Measurements from ENCODE around the gene ANKRD24.
"Not testable (repeated sequence)": the region's sequence is repeated elsewhere in the genome, so short reads cannot be mapped to it uniquely, and the experiment has no call there.

Gene ANKRD24

DNA sequence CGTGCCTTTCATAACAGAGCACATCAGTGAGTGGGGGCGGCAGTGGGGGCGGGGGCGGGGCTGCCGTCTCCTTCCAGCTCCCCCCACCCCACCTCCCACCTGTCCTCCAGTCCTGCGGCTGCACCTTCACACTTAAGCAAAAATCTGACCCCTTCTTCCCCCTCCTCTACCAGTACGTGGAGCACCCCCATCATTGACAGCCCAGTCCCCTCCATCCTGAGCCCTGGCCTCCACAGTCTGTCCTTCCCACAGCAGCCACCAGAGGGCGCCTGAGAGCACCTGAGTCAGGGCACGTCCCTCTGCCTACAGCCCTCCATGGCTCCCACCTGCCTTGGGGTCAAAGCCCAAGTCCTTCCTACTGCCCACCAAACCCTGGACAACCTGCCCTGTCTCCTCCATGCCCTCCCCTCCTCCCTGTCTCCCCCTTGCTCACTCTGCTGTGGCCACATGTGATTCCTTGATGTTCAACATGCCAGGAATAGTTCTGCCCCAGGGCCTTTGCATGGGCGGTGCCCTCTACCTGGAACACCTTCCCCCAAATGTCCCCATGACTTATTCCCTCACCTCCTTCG is 50.9 kb downstream of the ANKRD24 start:
- no peak overlapping the region for H3K9ac ChIP-seq (ENCODE audit: low read length)
- H3K4me1 ChIP-seq (ENCODE audit: control insufficient read depth, insufficient read depth, low read length) = peaks cover 9% of the 10 kb centered on the region
- peaks cover 6% of the 10 kb centered on the region for H3K27me3 ChIP-seq (ENCODE audit: control insufficient read depth, insufficient read depth, low read length)
- H3K27ac ChIP-seq (ENCODE audit: low read depth, low read length) = no peak overlapping the region
- H3K36me3 ChIP-seq (ENCODE audit: control insufficient read depth, insufficient read depth, low read length) = no peaks in the 10 kb centered on the region
- H3K4me3 ChIP-seq (ENCODE audit: low read depth, low read length) = no peak overlapping the region
- H3K9me3 ChIP-seq (ENCODE audit: control insufficient read depth, insufficient read depth, low read depth, low read length) = no peaks in the 10 kb centered on the region

DNA sequence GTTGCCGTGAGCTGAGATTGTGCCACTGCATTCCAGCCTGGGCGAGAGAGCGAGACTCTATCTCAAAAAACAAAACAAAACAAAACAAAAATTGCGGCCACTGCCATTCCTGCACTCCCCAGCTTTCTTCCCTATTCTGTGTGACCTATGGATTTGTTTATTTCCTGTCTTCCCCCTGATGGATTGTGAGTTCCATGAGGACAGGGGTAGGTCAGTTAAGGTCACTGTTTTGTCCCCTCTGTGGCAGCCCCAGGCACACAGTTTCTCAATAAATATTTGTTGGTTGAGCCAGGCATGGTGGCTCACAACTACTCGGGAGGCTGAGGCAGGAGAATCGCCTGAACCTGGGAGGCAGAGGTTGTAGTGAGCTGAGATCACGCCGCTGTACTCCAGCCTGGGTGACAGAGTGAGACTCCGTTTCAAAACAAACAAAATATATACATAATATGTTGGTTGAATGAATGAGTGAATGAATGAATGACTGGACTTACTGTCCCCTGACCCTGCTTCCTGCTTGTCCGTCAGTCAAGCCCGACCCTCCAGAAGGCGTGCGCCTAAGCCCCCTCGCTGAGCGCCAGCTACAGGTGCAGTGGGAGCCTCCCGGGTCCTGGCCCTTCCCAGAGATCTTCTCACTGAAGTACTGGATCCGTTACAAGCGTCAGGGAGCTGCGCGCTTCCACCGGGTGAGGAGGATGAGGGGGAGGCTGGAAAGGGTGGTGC is 51.8 kb downstream of the ANKRD24 start:
- H3K9me3 ChIP-seq (ENCODE audit: control insufficient read depth, insufficient read depth, low read depth, low read length) = no peaks in the 10 kb centered on the region
- no peaks in the 10 kb centered on the region for H3K36me3 ChIP-seq (ENCODE audit: control insufficient read depth, insufficient read depth, low read length)
- H3K4me1 ChIP-seq (ENCODE audit: control insufficient read depth, insufficient read depth, low read length) = peaks cover 4% of the 10 kb centered on the region
- H3K27ac ChIP-seq (ENCODE audit: low read depth, low read length) = no peak overlapping the region
- H3K9ac ChIP-seq (ENCODE audit: low read length) = no peak overlapping the region
- no peak overlapping the region for H3K4me3 ChIP-seq (ENCODE audit: low read depth, low read length)
- H3K27me3 ChIP-seq (ENCODE audit: control insufficient read depth, insufficient read depth, low read length) = no peaks in the 10 kb centered on the region

DNA sequence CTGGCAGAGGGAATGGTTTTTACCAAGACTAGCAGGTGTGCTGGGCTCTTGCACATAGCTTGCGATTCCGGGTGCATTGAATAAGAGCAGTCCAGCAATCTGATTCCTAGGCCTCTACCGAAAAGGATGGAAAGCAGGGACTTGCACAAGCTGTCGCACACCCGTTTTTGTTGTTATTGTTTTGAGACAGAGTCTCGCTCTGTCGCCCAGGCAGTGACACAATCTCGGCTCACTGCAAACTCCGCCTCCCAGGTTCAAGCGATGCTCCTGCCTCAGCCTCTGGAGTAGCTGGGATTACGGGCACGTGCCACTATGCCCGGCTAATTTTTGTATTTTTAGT is 52.3 kb downstream of the ANKRD24 start:
- no peak overlapping the region for H3K4me3 ChIP-seq (ENCODE audit: low read depth, low read length)
- H3K27me3 ChIP-seq (ENCODE audit: control insufficient read depth, insufficient read depth, low read length) = no peaks in the 10 kb centered on the region
- no peaks in the 10 kb centered on the region for H3K4me1 ChIP-seq (ENCODE audit: control insufficient read depth, insufficient read depth, low read length)
- no peaks in the 10 kb centered on the region for H3K36me3 ChIP-seq (ENCODE audit: control insufficient read depth, insufficient read depth, low read length)
- H3K9ac ChIP-seq (ENCODE audit: low read length) = no peak overlapping the region
- no peak overlapping the region for H3K27ac ChIP-seq (ENCODE audit: low read depth, low read length)
- H3K9me3 ChIP-seq (ENCODE audit: control insufficient read depth, insufficient read depth, low read depth, low read length) = no peaks in the 10 kb centered on the region

DNA sequence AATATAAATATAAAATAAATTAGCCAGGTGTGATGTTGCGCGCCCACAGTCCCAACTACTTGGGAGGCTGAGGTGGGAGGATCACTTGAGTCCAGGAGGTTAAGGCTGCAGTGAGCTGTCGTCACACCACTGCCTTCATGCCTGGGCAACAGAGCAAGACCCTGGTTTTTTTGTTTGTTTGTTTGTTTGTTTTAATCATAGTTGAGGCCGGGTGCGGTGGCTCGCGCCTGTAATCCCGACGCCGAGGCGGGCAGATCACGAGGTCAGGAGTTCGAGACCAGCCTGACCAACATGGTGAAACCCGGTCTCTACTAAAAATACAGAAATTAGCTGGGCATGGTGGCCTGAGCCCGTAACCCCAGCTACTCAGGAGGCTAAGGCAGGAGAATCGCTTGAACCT is 55.0 kb downstream of the ANKRD24 start:
- not testable (repeated sequence) for H3K36me3 ChIP-seq (ENCODE audit: control insufficient read depth, insufficient read depth, low read length)

DNA sequence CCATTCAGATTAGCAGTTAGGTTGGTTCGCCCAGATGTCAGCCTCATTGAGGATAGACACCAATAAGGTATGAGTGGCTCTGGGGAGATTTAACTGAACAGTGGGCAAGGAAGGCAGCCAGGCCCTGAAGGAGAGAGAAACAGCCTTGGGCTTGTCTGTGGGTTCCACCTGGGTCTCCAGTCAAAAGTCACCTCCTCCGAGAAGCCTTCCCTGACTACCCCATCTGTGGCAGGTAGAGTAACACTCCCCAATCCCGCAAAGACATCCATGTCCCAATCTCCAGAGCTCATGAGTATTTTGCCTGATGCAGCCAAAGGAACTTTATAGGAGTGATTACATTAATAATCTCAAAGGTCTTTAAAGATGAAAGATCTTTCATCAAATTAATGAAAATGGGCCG is 56.3 kb downstream of the ANKRD24 start:
- Histone ChIP-seq H3K9ac (ENCODE audit: low read length) (no peak overlapping the region), H3K27ac (ENCODE audit: low read depth, low read length) (no peak overlapping the region), H3K4me3 (ENCODE audit: low read depth, low read length) (no peak overlapping the region), H3K27me3 (ENCODE audit: control insufficient read depth, insufficient read depth, low read length) (no peaks in the 10 kb centered on the region), H3K36me3 (ENCODE audit: control insufficient read depth, insufficient read depth, low read length) (no peaks in the 10 kb centered on the region), H3K9me3 (ENCODE audit: control insufficient read depth, insufficient read depth, low read depth, low read length) (peaks cover 7% of the 10 kb centered on the region; the same call in 1 of the 2 replicates), H3K4me1 (ENCODE audit: control insufficient read depth, insufficient read depth, low read length) (no peaks in the 10 kb centered on the region)

More for the DNA sequence above, 55.0 kb downstream of the ANKRD24 start:
- H3K9me3 ChIP-seq (ENCODE audit: control insufficient read depth, insufficient read depth, low read depth, low read length); H3K27ac ChIP-seq (ENCODE audit: low read depth, low read length); H3K4me3 ChIP-seq (ENCODE audit: low read depth, low read length); H3K9ac ChIP-seq (ENCODE audit: low read length); H3K4me1 ChIP-seq (ENCODE audit: control insufficient read depth, insufficient read depth, low read length); H3K27me3 ChIP-seq (ENCODE audit: control insufficient read depth, insufficient read depth, low read length): not testable (repeated sequence)

DNA sequence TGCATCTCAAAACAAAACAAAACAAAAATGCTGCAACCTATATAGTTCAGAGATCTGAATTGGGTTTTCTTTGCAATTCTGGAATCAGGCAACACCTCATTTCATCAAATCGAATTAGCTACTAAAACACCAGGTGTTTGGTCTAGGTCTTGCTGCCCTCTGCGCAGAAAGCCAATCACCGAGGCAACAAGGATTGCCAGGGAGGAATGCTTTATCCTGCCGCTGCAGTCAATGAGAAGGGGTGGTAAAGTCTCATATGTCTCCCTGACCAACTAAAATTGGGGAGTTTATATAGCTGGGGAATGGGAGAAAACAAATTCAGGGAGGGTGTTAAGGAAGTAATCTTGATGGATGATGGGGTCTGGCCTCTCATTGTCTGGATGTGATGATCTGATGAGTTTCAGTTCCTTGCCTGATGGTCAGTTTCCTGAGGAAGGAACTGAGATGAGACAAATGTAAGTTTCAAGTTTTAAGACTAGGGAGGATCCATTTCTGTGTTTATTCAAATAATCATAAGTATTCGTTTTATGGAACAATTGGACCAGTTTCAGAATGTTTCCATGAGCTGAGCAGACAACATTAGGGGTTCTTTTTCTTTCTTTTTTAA is 59.4 kb downstream of the ANKRD24 start:
- H3K36me3 ChIP-seq (ENCODE audit: control insufficient read depth, insufficient read depth, low read length) = no peaks in the 10 kb centered on the region
- H3K4me3 ChIP-seq (ENCODE audit: low read depth, low read length) = no peak overlapping the region
- no peaks in the 10 kb centered on the region for H3K27me3 ChIP-seq (ENCODE audit: control insufficient read depth, insufficient read depth, low read length)
- no peak overlapping the region for H3K27ac ChIP-seq (ENCODE audit: low read depth, low read length)
- H3K4me1 ChIP-seq (ENCODE audit: control insufficient read depth, insufficient read depth, low read length) = no peaks in the 10 kb centered on the region
- H3K9me3 ChIP-seq (ENCODE audit: control insufficient read depth, insufficient read depth, low read depth, low read length) = peaks cover 7% of the 10 kb centered on the region; the same call in 1 of the 2 replicates
- H3K9ac ChIP-seq (ENCODE audit: low read length) = no peak overlapping the region

DNA sequence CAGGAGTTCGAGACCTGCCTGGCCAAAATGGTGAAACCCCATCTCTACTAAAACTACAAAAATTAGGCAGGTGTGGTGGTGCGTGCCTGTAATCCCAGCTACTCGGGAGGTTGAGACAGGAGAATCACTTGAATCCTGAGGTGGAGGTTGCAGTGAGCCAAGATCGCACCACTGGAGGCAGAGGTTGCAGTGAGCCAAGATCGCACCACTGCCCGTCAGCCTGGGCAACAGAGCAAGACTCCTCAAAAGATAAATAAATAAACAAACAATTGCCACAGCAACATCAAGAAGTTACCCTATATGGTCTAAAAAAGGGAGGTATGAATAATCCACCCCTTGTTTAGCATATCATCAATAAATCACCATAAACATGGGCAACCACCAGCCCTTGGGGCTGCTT is 63.4 kb downstream of the ANKRD24 start:
- not testable (repeated sequence) for H3K9ac ChIP-seq (ENCODE audit: low read length); H3K27ac ChIP-seq (ENCODE audit: low read depth, low read length); H3K4me1 ChIP-seq (ENCODE audit: control insufficient read depth, insufficient read depth, low read length); H3K27me3 ChIP-seq (ENCODE audit: control insufficient read depth, insufficient read depth, low read length); H3K9me3 ChIP-seq (ENCODE audit: control insufficient read depth, insufficient read depth, low read depth, low read length); H3K4me3 ChIP-seq (ENCODE audit: low read depth, low read length)
- H3K36me3 ChIP-seq (ENCODE audit: control insufficient read depth, insufficient read depth, low read length) = peaks cover 25% of the 10 kb centered on the region

DNA sequence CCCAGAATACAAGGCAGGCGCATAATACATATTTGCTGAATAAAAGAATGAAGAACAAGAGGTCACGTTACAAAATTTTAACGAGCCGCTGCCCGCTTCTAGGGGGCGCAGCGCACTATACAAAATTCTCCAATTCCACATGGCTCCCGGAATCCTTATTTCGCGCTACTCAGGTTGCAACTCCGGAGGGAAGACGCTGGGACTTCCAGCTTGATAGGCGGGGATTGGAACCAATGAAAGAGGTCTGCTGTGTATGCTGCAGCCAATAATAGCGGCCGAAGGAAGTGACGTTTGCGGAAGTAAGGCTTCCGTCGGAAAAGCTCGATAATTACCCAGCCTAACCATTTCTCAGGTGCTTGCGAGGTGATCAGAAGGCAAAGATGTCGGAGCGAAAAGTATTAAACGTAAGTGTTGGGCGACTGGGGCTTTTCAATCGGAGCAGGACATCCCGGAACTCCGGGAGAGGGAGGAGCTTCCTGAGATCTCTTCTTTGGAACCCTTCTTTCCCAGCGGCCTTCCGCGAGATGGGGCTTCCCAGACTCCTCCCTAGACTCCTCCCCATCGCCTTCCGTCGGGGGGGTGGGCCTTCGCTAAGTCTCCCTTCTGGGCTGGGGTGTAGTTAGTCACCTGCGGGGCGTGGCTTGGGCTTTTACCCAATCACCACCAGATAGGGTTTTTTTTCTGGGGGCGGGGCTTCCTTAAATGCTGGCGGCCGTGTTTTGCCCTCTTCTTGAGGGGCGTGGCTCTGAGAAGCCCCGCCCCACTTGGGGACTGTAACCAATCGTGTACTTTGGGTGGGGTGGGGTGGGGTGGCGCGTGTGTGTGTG is 64.5 kb downstream of the ANKRD24 start, which contains the start of gene YJU2:
Gene YJU2, plus strand, starts transcription at position 314 of the 827 bp plus-strand sequence. Its CDS starts 67 bp downstream, at position 381.
- Histone ChIP-seq H3K27me3 (ENCODE audit: control insufficient read depth, insufficient read depth, low read length) (no peaks in the 10 kb centered on the region), H3K27ac (ENCODE audit: low read depth, low read length) (peak within 1 kb of the TSS; percentile 94), H3K4me1 (ENCODE audit: control insufficient read depth, insufficient read depth, low read length) (peaks cover 3% of the 10 kb centered on the region; the same call in 1 of the 2 replicates), H3K9me3 (ENCODE audit: control insufficient read depth, insufficient read depth, low read depth, low read length) (peaks cover 2% of the 10 kb centered on the region; the same call in 1 of the 2 replicates), H3K9ac (ENCODE audit: low read length) (peak within 1 kb of the TSS; percentile 91), H3K36me3 (ENCODE audit: control insufficient read depth, insufficient read depth, low read length) (peaks cover 36% of the 10 kb centered on the region), H3K4me3 (ENCODE audit: low read depth, low read length) (peak within 1 kb of the TSS; percentile 95)

DNA sequence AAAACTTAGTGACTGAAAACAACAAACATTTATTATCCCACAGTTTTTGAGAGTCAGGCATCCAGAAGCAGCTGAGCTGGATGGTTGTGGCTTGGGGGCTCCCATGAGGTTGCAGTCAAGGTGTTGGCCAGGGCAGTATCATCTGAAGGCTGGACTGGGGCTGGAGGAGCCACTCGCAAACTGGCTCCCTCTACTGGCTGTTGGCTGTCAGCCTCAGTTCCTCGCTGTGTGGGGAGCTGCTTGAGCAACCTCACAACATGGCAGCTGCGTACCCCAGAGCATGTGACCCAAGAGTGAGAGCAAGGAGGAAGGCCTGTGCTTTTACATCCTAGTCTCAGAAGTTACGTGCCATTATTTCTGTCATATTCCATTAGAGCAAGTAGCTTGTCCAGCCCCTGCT is 74.1 kb downstream of the ANKRD24 start:
- H3K4me3 ChIP-seq (ENCODE audit: low read depth, low read length) = no peak overlapping the region
- H3K27me3 ChIP-seq (ENCODE audit: control insufficient read depth, insufficient read depth, low read length) = no peaks in the 10 kb centered on the region
- no peak overlapping the region for H3K9ac ChIP-seq (ENCODE audit: low read length)
- H3K4me1 ChIP-seq (ENCODE audit: control insufficient read depth, insufficient read depth, low read length) = no peaks in the 10 kb centered on the region
- H3K9me3 ChIP-seq (ENCODE audit: control insufficient read depth, insufficient read depth, low read depth, low read length) = peaks cover 6% of the 10 kb centered on the region
- peaks cover 61% of the 10 kb centered on the region for H3K36me3 ChIP-seq (ENCODE audit: control insufficient read depth, insufficient read depth, low read length)
- H3K27ac ChIP-seq (ENCODE audit: low read depth, low read length) = no peak overlapping the region

DNA sequence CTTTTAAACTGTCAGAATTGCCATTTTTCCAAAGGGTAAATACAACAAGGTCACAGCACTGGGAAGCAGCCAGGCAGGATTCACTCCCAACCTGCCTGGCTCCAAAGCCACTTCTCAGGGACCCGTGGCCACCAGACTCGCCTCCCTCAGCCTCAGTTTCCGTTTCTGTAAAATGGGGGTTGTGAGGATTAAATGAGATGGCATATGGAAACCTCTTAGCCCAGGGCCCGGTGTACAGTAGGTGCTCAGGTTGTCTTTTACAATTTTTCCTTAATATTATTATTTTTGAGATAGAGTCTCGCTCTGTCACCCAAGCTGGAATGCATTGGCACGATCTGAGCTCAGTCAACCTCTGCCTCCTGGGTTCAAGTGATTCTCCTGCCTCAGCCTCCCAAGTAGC is 74.5 kb downstream of the ANKRD24 start:
- H3K36me3 ChIP-seq (ENCODE audit: control insufficient read depth, insufficient read depth, low read length) = peaks cover 60% of the 10 kb centered on the region
- H3K27me3 ChIP-seq (ENCODE audit: control insufficient read depth, insufficient read depth, low read length) = no peaks in the 10 kb centered on the region
- H3K27ac ChIP-seq (ENCODE audit: low read depth, low read length) = no peak overlapping the region
- peaks cover 6% of the 10 kb centered on the region for H3K9me3 ChIP-seq (ENCODE audit: control insufficient read depth, insufficient read depth, low read depth, low read length)
- no peak overlapping the region for H3K9ac ChIP-seq (ENCODE audit: low read length)
- H3K4me1 ChIP-seq (ENCODE audit: control insufficient read depth, insufficient read depth, low read length) = no peaks in the 10 kb centered on the region
- H3K4me3 ChIP-seq (ENCODE audit: low read depth, low read length) = no peak overlapping the region

DNA sequence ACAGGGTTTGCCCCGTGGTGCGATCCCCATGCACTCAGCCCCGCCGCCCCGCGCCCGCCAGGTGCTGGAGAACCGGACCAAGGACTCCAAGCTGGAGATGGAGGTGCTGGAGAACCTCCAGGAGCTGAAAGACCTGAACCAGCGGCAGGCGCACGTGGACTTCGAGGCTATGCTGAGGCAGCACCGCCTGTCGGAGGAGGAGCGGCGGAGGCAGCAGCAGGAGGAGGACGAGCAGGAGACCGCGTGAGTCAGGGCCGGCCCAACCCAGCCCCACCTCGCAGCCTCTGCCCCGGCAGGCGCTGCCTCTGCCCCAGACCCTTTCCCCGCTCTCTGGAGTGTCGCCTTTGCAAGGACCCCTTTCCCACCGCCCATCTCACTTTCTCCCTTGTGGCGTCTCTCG is 75.7 kb downstream of the ANKRD24 start:
- Histone ChIP-seq H3K27me3 (ENCODE audit: control insufficient read depth, insufficient read depth, low read length) (no peaks in the 10 kb centered on the region), H3K36me3 (ENCODE audit: control insufficient read depth, insufficient read depth, low read length) (peaks cover 56% of the 10 kb centered on the region), H3K9ac (ENCODE audit: low read length) (no peak overlapping the region), H3K4me1 (ENCODE audit: control insufficient read depth, insufficient read depth, low read length) (no peaks in the 10 kb centered on the region), H3K27ac (ENCODE audit: low read depth, low read length) (no peak overlapping the region), H3K4me3 (ENCODE audit: low read depth, low read length) (no peak overlapping the region), H3K9me3 (ENCODE audit: control insufficient read depth, insufficient read depth, low read depth, low read length) (peaks cover 6% of the 10 kb centered on the region)
